HepG2 (cell line): Measurements from ENCODE around the gene ANKRD52. TPM values are rescaled to one million over a fixed set of nuclear protein-coding genes. Genes with fewer than 3 reads are reported as not detected.
A peak's percentile ranks its signal among the peaks of the same experiment; 100 is the strongest.

Source experiments
- ATAC-seq: fragments of 200-7000 bp; cut with Tn5 transposase; 3 replicates; pipeline ENCODE4 v1.9.1; 2020; ENCODE audit warnings: mild to moderate bottlenecking, moderate library complexity
- BruUV-seq: library from RNA; stranded (reverse); fragments of 400-500 nt; replicated peaks from 2 replicates; lab custom pipeline; 2021; lab: Mats Ljungman, UMichigan
- CTCF ChIA-PET: fragments of 300-600 bp; formaldehyde crosslinking; extraction: SDS; loops from one replicate; lab custom pipeline; 2021; ENCODE audit warnings: low total read pairs, inconsistent platforms, low intra/inter-chr PET ratio; lab: Yijun Ruan, JAX
- POLR2A ChIA-PET: fragments of 350-600 bp; sonication (Branson Sonifier 250); formaldehyde crosslinking; loops from one replicate; lab custom pipeline; 2020; ENCODE audit warnings: antibody characterized with exemption, inconsistent platforms; lab: Yijun Ruan, JAX
- DNase-seq: peaks from one replicate; pipeline ENCODE4 v3.0.0-alpha.2; 2015; ENCODE audit warnings: low spot score
- FAIRE-seq: peaks from 3 replicates; lab custom pipeline; 2011; peaks lifted over from hg19 to GRCh38; lab: Jason Lieb, UNC
- H2AFZ ChIP-seq: one replicate; pipeline ENCODE4 v1.6.1; 2011; ENCODE audit warnings: low read length, inconsistent platforms
- H3K27ac ChIP-seq: fragments of 300-600 bp; 3 replicates; pipeline ENCODE4 v1.8.0; 2011; ENCODE audit warnings: mixed run types, mild to moderate bottlenecking, mixed read lengths, low read length, inconsistent platforms; ENCODE audit not compliant: insufficient read depth; ENCODE audit errors: extremely low read length
- H3K27me3 ChIP-seq, 2 experiments: fragments of 200-600 bp in 1 of 2; 2 replicates in 1 of 2; 3 replicates in 1 of 2; pipeline versions ENCODE4 v1.6.0 to v1.8.0; 2011; ENCODE audit warnings: low read length in 2 of 2, mild to moderate bottlenecking in 2 of 2, moderate library complexity in 2 of 2, inconsistent platforms in 1 of 2; ENCODE audit not compliant: insufficient read depth in 2 of 2, control insufficient read depth in 1 of 2
- H3K36me3 ChIP-seq, 2 experiments: fragments of 200-600 bp in 1 of 2; replicated peaks in 1 of 2; 2 replicates in 1 of 2; 3 replicates in 1 of 2; pipeline versions ENCODE4 v1.5.1 to v1.8.0; 2011; ENCODE audit warnings: low read length in 2 of 2, inconsistent platforms in 1 of 2; ENCODE audit not compliant: insufficient read depth in 2 of 2, control insufficient read depth in 1 of 2
- H3K4me1 ChIP-seq: 2 replicates; pipeline ENCODE4 v1.5.1; 2012; ENCODE audit warnings: low read length, inconsistent platforms; ENCODE audit not compliant: insufficient read depth
- H3K4me2 ChIP-seq: 2 replicates; pipeline ENCODE4 v1.6.0; 2011; ENCODE audit warnings: low read depth, low read length, inconsistent platforms
- H3K4me3 ChIP-seq, 3 experiments: fragments of 200-600 bp in 1 of 3; sonication (generic), shearing (Covaris generic) in 1 of 3; replicated peaks in 1 of 3; 2 replicates each; pipeline ENCODE4 v1.5.1; 2011 to 2016; ENCODE audit warnings: low read length in 3 of 3, inconsistent platforms in 2 of 3, low read depth in 2 of 3, mild to moderate bottlenecking in 2 of 3, control low read depth in 1 of 3, mixed read lengths in 1 of 3; ENCODE audit not compliant: insufficient read depth in 1 of 3
- H3K79me2 ChIP-seq: one replicate; pipeline ENCODE4 v1.6.1; 2011; ENCODE audit warnings: low read length, inconsistent platforms; ENCODE audit not compliant: insufficient read depth
- H3K9ac ChIP-seq: 2 replicates; pipeline ENCODE4 v1.6.0; 2011; ENCODE audit warnings: mild to moderate bottlenecking, low read depth, low read length, inconsistent platforms; ENCODE audit not compliant: insufficient read depth
- H3K9me3 ChIP-seq: 2 replicates; pipeline ENCODE4 v1.5.1; 2012; ENCODE audit warnings: mild to moderate bottlenecking, low read length
- H4K20me1 ChIP-seq: 2 replicates; pipeline ENCODE4 v1.6.0; 2011; ENCODE audit warnings: inconsistent platforms, mild to moderate bottlenecking, low read length, moderate library complexity; ENCODE audit not compliant: insufficient read depth
- AGO2 ChIP-seq: fragments of 200-400 bp; formaldehyde crosslinking; optimal IDR thresholded peaks from 2 replicates; pipeline ENCODE3; 2017; ENCODE audit warnings: mild to moderate bottlenecking, low read depth, low read length, moderate library complexity
- ARNTL ChIP-seq: sonication (generic); formaldehyde crosslinking; IDR thresholded peaks from 2 replicates; pipeline ENCODE4 v1.4.0; 2020; ENCODE audit warnings: mild to moderate bottlenecking, missing genetic modification reagents
- GTF2F1 ChIP-seq: fragments of 150-350 bp; IDR thresholded peaks from 2 replicates; pipeline ENCODE4 v1.6.1; 2014; ENCODE audit warnings: low read length
- HDAC2 ChIP-seq: sonication (generic); formaldehyde crosslinking; IDR thresholded peaks from 2 replicates; pipeline ENCODE4 v1.4.0; 2020; ENCODE audit warnings: missing genetic modification reagents
- HNRNPL ChIP-seq: fragments of 200-400 bp; formaldehyde crosslinking; IDR thresholded peaks from 2 replicates; pipeline ENCODE4 v1.6.1; 2017; ENCODE audit warnings: mild to moderate bottlenecking, low read depth, low read length
- MYNN ChIP-seq: sonication (generic); formaldehyde crosslinking; IDR thresholded peaks from 2 replicates; pipeline ENCODE4 v1.4.0; 2020; ENCODE audit warnings: mild to moderate bottlenecking, low read depth, missing genetic modification reagents
- NFIB ChIP-seq: sonication (generic); formaldehyde crosslinking; IDR thresholded peaks from 2 replicates; pipeline ENCODE4 v1.9.0; 2021; ENCODE audit warnings: missing genetic modification reagents, mild to moderate bottlenecking, borderline replicate concordance
- NFKBIZ ChIP-seq: IDR thresholded peaks from 2 replicates; pipeline ENCODE4 v1.6.1; 2018; ENCODE audit warnings: missing genetic modification reagents, missing compliant biosample characterization
- NR2F6 ChIP-seq, 2 experiments: IDR thresholded peaks; 2 replicates each; pipeline ENCODE4 v1.6.1; 2016; ENCODE audit warnings: antibody characterized with exemption in 1 of 2, mild to moderate bottlenecking in 1 of 2
- POLR2A ChIP-seq, 2 experiments: IDR thresholded peaks; 2 replicates each; pipeline ENCODE4 v1.6.1; 2011; ENCODE audit warnings: low read depth in 2 of 2, low read length in 2 of 2, mild to moderate bottlenecking in 1 of 2, moderate library complexity in 1 of 2; ENCODE audit not compliant: insufficient read depth in 1 of 2
- POLR2G ChIP-seq: fragments of 200-400 bp; formaldehyde crosslinking; IDR thresholded peaks from 2 replicates; pipeline ENCODE4 v1.6.1; 2018; ENCODE audit warnings: mild to moderate bottlenecking, low read depth, low read length, moderate library complexity
- RAD51 ChIP-seq: fragments of 450-650 bp; IDR thresholded peaks from 2 replicates; pipeline ENCODE4 v1.6.1; 2016; ENCODE audit warnings: borderline replicate concordance
- RBFOX2 ChIP-seq: fragments of 200-400 bp; formaldehyde crosslinking; IDR thresholded peaks from 2 replicates; pipeline ENCODE4 v1.6.1; 2017; ENCODE audit warnings: low read depth, mild to moderate bottlenecking, low read length
- SIX4 ChIP-seq: sonication (generic); formaldehyde crosslinking; IDR thresholded peaks from 2 replicates; pipeline ENCODE4 v1.4.0; 2020; ENCODE audit warnings: missing genetic modification reagents
- SNAPC2 ChIP-seq: sonication (generic); formaldehyde crosslinking; IDR thresholded peaks from 2 replicates; pipeline ENCODE4 v1.8.1; 2022; ENCODE audit warnings: mild to moderate bottlenecking, missing genetic modification reagents
- ZNF34 ChIP-seq: sonication (generic); formaldehyde crosslinking; IDR thresholded peaks from 2 replicates; pipeline ENCODE4 v1.4.0; 2020; ENCODE audit warnings: mild to moderate bottlenecking, missing genetic modification reagents, borderline replicate concordance
- ZNF564 ChIP-seq: sonication (generic); formaldehyde crosslinking; IDR thresholded peaks from 2 replicates; pipeline ENCODE4 v1.8.1; 2023; ENCODE audit warnings: mild to moderate bottlenecking, missing genetic modification reagents
- ZUFSP ChIP-seq: sonication (generic); formaldehyde crosslinking; IDR thresholded peaks from 2 replicates; pipeline ENCODE4 v1.9.0; 2021; ENCODE audit warnings: missing genetic modification reagents, mild to moderate bottlenecking, borderline replicate concordance
- WGBS: methylation state at CpG from one replicate; pipeline ENCODE4 v1.1.6; 2017; ENCODE audit warnings: low lambda C conversion rate; 5-methylcytosine and 5-hydroxymethylcytosine counted together
- in situ Hi-C: cut with HindIII; loops from 2 replicates; pipeline ENCODE4 v1.10.0; 2017; ENCODE audit warnings: low pct_unique_long_range_greater_than_20kb; ENCODE audit not compliant: extremely low pct_ligation_motif_present
- intact Hi-C: fragments of 100-400 bp; cut with micrococcal nuclease; formaldehyde crosslinking; loops from one replicate; pipeline ENCODE4 v1.10.0; 2022; ENCODE audit not compliant: unreplicated experiment
- polyA plus RNA-seq, 8 experiments: library from polyadenylated mRNA; depleted of rRNA in 3 of 8; stranded (reverse) in 7 of 8; unstranded in 1 of 8; fragments of >200 nt; fragmentation: Illumina TruSeq in 4 of 8; extraction: Trizol in 4 of 8; gene quantifications; 2 replicates each; pipeline versions ENCODE4 v1.2.1 to v1.2.3, GENCODE V29; 2011 to 2016; ENCODE audit warnings: low read depth in 4 of 8, missing spikeins in 1 of 8, mixed read lengths in 1 of 8; ENCODE audit not compliant: insufficient read depth in 1 of 8
- total RNA-seq, 5 experiments: library from RNA; depleted of rRNA; stranded (reverse); fragments of >200 nt; fragmentation: Illumina TruSeq; extraction: Trizol; gene quantifications; 2 replicates each; pipeline ENCODE4 v1.2.3, GENCODE V29; 2016; ENCODE audit warnings: low read depth in 1 of 5

ANKRD52 gene
- total and polyA plus RNA-seq, 2 of the 13 experiments (the other 11 are each of a cell fraction or from before 2014, with no cell fraction given): 7.8 to 9.2 TPM

- Histone ChIP-seq H3K4me2 (no peak overlapping the region), H3K79me2 (peaks cover 2% of the 10 kb centered on the region), H2AFZ (no peak overlapping the region), H3K27ac (no peak overlapping the region), H3K4me1 (peaks cover 12% of the 10 kb centered on the region), H3K36me3 (peaks cover 8 to 24% of the 10 kb centered on the region in 2 experiments), H3K9ac (no peak overlapping the region), H3K9me3 (no peaks in the 10 kb centered on the region), H3K4me3 (no peak overlapping the region), H3K27me3 (no peaks in the 10 kb centered on the region), H4K20me1 (no peaks in the 10 kb centered on the region)
- BruUV-seq: no TSS peak
- FAIRE-seq (no peak), DNase-seq (no peak), ATAC-seq (no peak; the same call in 2 of the 3 replicates)
- ChIA-PET POLR2A (no interaction called here), CTCF (no interaction called here)
- in situ Hi-C loops (no loop called here), intact Hi-C loops (no loop called here)
- WGBS: 98% methylated on average over 9 of the region's 11 CpGs
- peak; percentile 40 for TF ChIP-seq AGO2
- 0 out of 2 replicates have a peak, but pooled peaks have one; percentile 24 for TF ChIP-seq HNRNPL
- TF ChIP-seq RBFOX2: peak; percentile 50; the same call in 1 of the 2 replicates
- no peak for TF ChIP-seq MYNN (CRISPR knock-in tag)
Observed at GRCh38 chr12:56237552-56237951, 20.6 kb downstream of the ANKRD52 start.

- in situ Hi-C loops: no loop called here
- no peak for ATAC-seq
- TF ChIP-seq NR2F6 (IDR thresholded peaks at IDR 0.05) (no peak), NR2F6 (CRISPR knock-in tag; IDR thresholded peaks at IDR 0.05) (no peak), SNAPC2 (CRISPR knock-in tag) (no peak), SIX4 (CRISPR knock-in tag) (no peak), HDAC2 (no peak), AGO2 (peak; percentile 12), ARNTL (CRISPR knock-in tag) (no peak), RAD51 (no peak), ZNF564 (CRISPR knock-in tag) (no peak), NFKBIZ (CRISPR knock-in tag) (no peak), ZUFSP (CRISPR knock-in tag) (no peak), ZNF34 (CRISPR knock-in tag) (no peak), GTF2F1 (no peak), POLR2G (peak; percentile 14; the same call in 1 of the 2 replicates), POLR2A (IDR thresholded peaks at IDR 0.05; ENCODE audit: insufficient read depth in 1 of 2, low read depth in 2 of 2, low read length in 2 of 2) (peak in 1 of 2 experiments; percentile 47; a peak in 1 of 4 replicates), NFIB (no peak)
Observed at GRCh38 chr12:56236985-56237384, 21.2 kb downstream of the ANKRD52 start.

More at GRCh38 chr12:56236985-56237384, 21.2 kb downstream of the ANKRD52 start:
- 75% methylated on average over 1 of the region's 5 CpGs for WGBS
- ChIA-PET CTCF (no interaction called here), POLR2A (interaction anchor here (1.3 to 1.9 kb wide), 2 partner anchors 15 to 21 kb away, joined by 3 to 9 read pairs; partner anchors contain the start of genes ANKRD52 and RNF41)
- Histone ChIP-seq H3K4me2 (no peak overlapping the region), H2AFZ (no peak overlapping the region), H3K9me3 (no peaks in the 10 kb centered on the region), H3K36me3 (peaks cover 7 to 23% of the 10 kb centered on the region in 2 experiments; a peak in 4 of 5 replicates), H3K4me3 (no peak overlapping the region), H3K27me3 (no peaks in the 10 kb centered on the region), H3K27ac (no peak overlapping the region), H4K20me1 (no peaks in the 10 kb centered on the region), H3K9ac (no peak overlapping the region), H3K4me1 (peaks cover 12% of the 10 kb centered on the region), H3K79me2 (peaks cover 6% of the 10 kb centered on the region)
- DNase-seq (no peak), FAIRE-seq (no peak)
- no TSS peak for BruUV-seq
- intact Hi-C loops: no loop called here
